K562 (cell line): Measurements from ENCODE around the gene ALG14. TPM values are rescaled to one million over a fixed set of nuclear protein-coding genes. Genes with fewer than 3 reads are reported as not detected.

ENCODE experiments used
- ATF7 ChIP-seq: fragments of 450-650 bp; IDR thresholded peaks from 2 replicates; pipeline ENCODE4 v1.7.1; 2014; ENCODE audit warnings: mild to moderate bottlenecking, moderate library complexity
- C11orf30 ChIP-seq: fragments of 450-650 bp; IDR thresholded peaks from 2 replicates; pipeline ENCODE4 v1.6.1; 2016; ENCODE audit warnings: low read depth, mild to moderate bottlenecking
- CBFA2T2 ChIP-seq: fragments of 450-650 bp; conservative IDR thresholded peaks from 2 replicates; pipeline ENCODE4 v1.6.1; 2017; ENCODE audit warnings: mild to moderate bottlenecking
- EWSR1 ChIP-seq: fragments of 450-650 bp; IDR thresholded peaks from 2 replicates; pipeline ENCODE4 v1.6.1; 2018; ENCODE audit warnings: borderline replicate concordance, mild to moderate bottlenecking, low read depth, moderate library complexity; ENCODE audit not compliant: partially characterized antibody
- GABPB1 ChIP-seq: sonication (generic); formaldehyde crosslinking; IDR thresholded peaks from 2 replicates; pipeline ENCODE4 v1.8.0; 2022; ENCODE audit warnings: mild to moderate bottlenecking, missing genetic modification reagents
- GABPB2 ChIP-seq: fragments of 250-450 bp; sonication (Bioruptor Pico); conservative IDR thresholded peaks from 2 replicates; pipeline ENCODE4 v1.5.1; 2021; ENCODE audit warnings: mild to moderate bottlenecking
- HDAC1 ChIP-seq, 2 experiments: fragments of 450-650 bp; IDR thresholded peaks; 2 replicates each; pipeline ENCODE4 v1.6.1; 2016 to 2017; ENCODE audit warnings: inconsistent platforms in 1 of 2, mild to moderate bottlenecking in 1 of 2, moderate library complexity in 1 of 2
- KDM4B ChIP-seq, 2 experiments: fragments of 450-650 bp in 1 of 2; sonication (generic) in 1 of 2; IDR thresholded peaks; 2 replicates each; pipeline ENCODE4 v1.6.1; 2016 to 2017; ENCODE audit warnings: borderline replicate concordance in 2 of 2, antibody characterized with exemption in 1 of 2, low read depth in 1 of 2, mild to moderate bottlenecking in 1 of 2
- MBD2 ChIP-seq: sonication (generic); IDR thresholded peaks from 2 replicates; pipeline ENCODE4 v1.6.1; 2016; ENCODE audit warnings: low read depth, borderline replicate concordance
- NR2C1 ChIP-seq, 2 experiments: fragments of 450-650 bp; IDR thresholded peaks; 2 replicates each; pipeline ENCODE4 v1.6.1; 2017; ENCODE audit warnings: mild to moderate bottlenecking in 2 of 2, antibody characterized with exemption in 1 of 2, inconsistent platforms in 1 of 2, missing compliant biosample characterization in 1 of 2, missing genetic modification characterization in 1 of 2
- POLR2H ChIP-seq: IDR thresholded peaks from 2 replicates; pipeline ENCODE4 v1.6.1; 2016; ENCODE audit warnings: missing genetic modification characterization, low read depth, mild to moderate bottlenecking, control low read depth, missing compliant biosample characterization, moderate library complexity
- RBM34 ChIP-seq: fragments of 200-400 bp; formaldehyde crosslinking; IDR thresholded peaks from 2 replicates; pipeline ENCODE4 v1.6.1; 2018; ENCODE audit warnings: low read length, borderline replicate concordance; ENCODE audit not compliant: insufficient read depth
- RHOXF2B ChIP-seq: fragments of 250-450 bp; sonication (Bioruptor Pico); conservative IDR thresholded peaks from 2 replicates; pipeline ENCODE4 v1.5.1; 2021
- SMAD1 ChIP-seq: fragments of 150-350 bp; IDR thresholded peaks from 2 replicates; pipeline ENCODE4 v1.6.1; 2014; ENCODE audit warnings: low read length, low read depth; ENCODE audit not compliant: partially characterized antibody
- SNRNP70 ChIP-seq: fragments of 200-400 bp; formaldehyde crosslinking; optimal IDR thresholded peaks from 2 replicates; pipeline ENCODE3; 2017; ENCODE audit warnings: low read depth, low read length
- SREBF1 ChIP-seq: fragments of 150-350 bp; IDR thresholded peaks from 2 replicates; pipeline ENCODE4 v1.6.1; 2014; ENCODE audit warnings: antibody characterized with exemption, low read depth, low read length, borderline replicate concordance
- ZBTB8A ChIP-seq: fragments of 450-650 bp; IDR thresholded peaks from 2 replicates; pipeline ENCODE4 v1.6.1; 2018; ENCODE audit warnings: mild to moderate bottlenecking, moderate library complexity; ENCODE audit not compliant: partially characterized antibody
- ZNF174 ChIP-seq: fragments of 250-450 bp; sonication (Bioruptor Pico); IDR thresholded peaks from 2 replicates; pipeline ENCODE4 v1.4.0; 2020; ENCODE audit warnings: mild to moderate bottlenecking
- ZNF583 ChIP-seq: fragments of 250-450 bp; sonication (Bioruptor Pico); IDR thresholded peaks from 2 replicates; pipeline ENCODE4 v1.4.0; 2020
- ZNF717 ChIP-seq: fragments of 250-450 bp; sonication (Bioruptor Pico); IDR thresholded peaks from 2 replicates; pipeline ENCODE4 v1.5.0; 2021
- polyA plus RNA-seq, 8 experiments: library from polyadenylated mRNA; depleted of rRNA in 4 of 8; stranded (reverse) in 5 of 8; unstranded in 3 of 8; fragments of >200 nt; fragmentation: Nextera tagmentation in 2 of 8; fragmentation: Illumina TruSeq in 1 of 8; extraction: Ambion mirVana in 2 of 8; extraction: Trizol in 1 of 8; gene quantifications; 2 replicates each; pipeline versions ENCODE4 v1.2.1 to v1.2.3, GENCODE V29; 2011 to 2014; ENCODE audit warnings: inconsistent platforms in 1 of 8, missing spikeins in 1 of 8
- total RNA-seq, 7 experiments: library from RNA; depleted of rRNA in 6 of 7; stranded (reverse); fragments of >200 nt in 6 of 7; fragmentation: Illumina TruSeq in 2 of 7; extraction: Trizol in 2 of 7; gene quantifications; 2 replicates each; pipeline versions ENCODE4 v1.2.1 to v1.2.3, GENCODE V29; 2011 to 2021; ENCODE audit warnings: low replicate concordance in 1 of 7
- TF ChIP-seq, protein P1 (sequence below), 2 experiments: IDR thresholded peaks in 1 of 2; conservative IDR thresholded peaks in 1 of 2; 2 replicates each; pipeline ENCODE4 v1.6.1; 2016; ENCODE audit warnings: low read depth in 2 of 2, mild to moderate bottlenecking in 1 of 2, missing compliant biosample characterization in 1 of 2, missing genetic modification characterization in 1 of 2, moderate library complexity in 1 of 2
- TF ChIP-seq, protein P2 (sequence below), 3 experiments: IDR thresholded peaks in 2 of 3; conservative IDR thresholded peaks in 1 of 3; 2 replicates each; pipeline ENCODE4 v1.5.1; 2011 to 2012; ENCODE audit warnings: low read length in 3 of 3, mild to moderate bottlenecking in 3 of 3, control low read depth in 2 of 3, improper control_type of control experiment in 1 of 3, inconsistent platforms in 1 of 3, low read depth in 1 of 3, mixed read lengths in 1 of 3, moderate library complexity in 1 of 3; ENCODE audit not compliant: insufficient read depth in 2 of 3
- TF ChIP-seq, protein P3 (sequence below): fragments of 250-450 bp; sonication (Bioruptor Pico); IDR thresholded peaks from 2 replicates; pipeline ENCODE4 v1.4.0; 2020

ALG14 gene
- total and polyA plus RNA-seq, 9 of the 15 experiments (the other 6 are each of a cell fraction or from before 2014, with no cell fraction given) = 2.8 to 16.2 (median 4.9) TPM

DNA sequence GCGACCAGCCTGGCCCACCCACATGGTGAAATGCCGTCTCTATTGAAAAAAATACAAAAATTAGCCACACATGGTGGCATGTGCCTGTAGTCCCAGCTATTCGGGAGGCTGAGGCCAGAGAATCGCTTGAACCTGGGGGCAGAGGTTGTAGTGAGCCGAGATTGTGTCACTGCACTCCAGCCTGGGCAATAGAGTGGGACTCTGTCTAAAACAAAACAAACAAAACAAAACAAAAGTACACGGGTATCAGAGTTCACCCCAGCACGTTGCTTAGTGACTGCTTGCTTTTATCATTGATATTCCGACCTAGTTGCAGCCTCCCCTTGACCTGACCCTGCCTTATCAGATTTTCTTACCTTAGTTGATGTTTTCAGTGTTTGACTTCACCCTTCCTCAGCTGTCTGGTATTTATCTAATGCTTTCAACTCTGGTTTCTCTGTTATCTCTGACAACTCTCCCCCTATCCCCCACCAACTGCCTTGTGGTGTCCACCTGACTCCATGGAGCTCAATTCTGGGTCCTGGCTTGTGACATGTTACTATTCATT is 49.5 kb upstream of the ALG14 start (continued):
- TF ChIP-seq, protein P1, sequence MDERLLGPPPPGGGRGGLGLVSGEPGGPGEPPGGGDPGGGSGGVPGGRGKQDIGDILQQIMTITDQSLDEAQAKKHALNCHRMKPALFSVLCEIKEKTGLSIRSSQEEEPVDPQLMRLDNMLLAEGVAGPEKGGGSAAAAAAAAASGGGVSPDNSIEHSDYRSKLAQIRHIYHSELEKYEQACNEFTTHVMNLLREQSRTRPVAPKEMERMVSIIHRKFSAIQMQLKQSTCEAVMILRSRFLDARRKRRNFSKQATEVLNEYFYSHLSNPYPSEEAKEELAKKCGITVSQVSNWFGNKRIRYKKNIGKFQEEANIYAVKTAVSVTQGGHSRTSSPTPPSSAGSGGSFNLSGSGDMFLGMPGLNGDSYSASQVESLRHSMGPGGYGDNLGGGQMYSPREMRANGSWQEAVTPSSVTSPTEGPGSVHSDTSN (CRISPR knock-in tag; IDR thresholded peaks at IDR 0.05; ENCODE audit: low read depth) = no peak
- TF ChIP-seq, protein P1 (tag; conservative IDR thresholded peaks at IDR 0.05; ENCODE audit: low read depth) = no peak
- TF ChIP-seq HDAC1 (IDR thresholded peaks at IDR 0.05) = peak in 1 of 2 experiments; percentile 32; a peak in 1 of 4 replicates
- TF ChIP-seq EWSR1 = no peak
- TF ChIP-seq GABPB1 (CRISPR knock-in tag) = no peak
- no peak for TF ChIP-seq MBD2
- TF ChIP-seq GABPB2 = no peak
- TF ChIP-seq RHOXF2B (CRISPR knock-in tag) = no peak
- TF ChIP-seq, protein P2, sequence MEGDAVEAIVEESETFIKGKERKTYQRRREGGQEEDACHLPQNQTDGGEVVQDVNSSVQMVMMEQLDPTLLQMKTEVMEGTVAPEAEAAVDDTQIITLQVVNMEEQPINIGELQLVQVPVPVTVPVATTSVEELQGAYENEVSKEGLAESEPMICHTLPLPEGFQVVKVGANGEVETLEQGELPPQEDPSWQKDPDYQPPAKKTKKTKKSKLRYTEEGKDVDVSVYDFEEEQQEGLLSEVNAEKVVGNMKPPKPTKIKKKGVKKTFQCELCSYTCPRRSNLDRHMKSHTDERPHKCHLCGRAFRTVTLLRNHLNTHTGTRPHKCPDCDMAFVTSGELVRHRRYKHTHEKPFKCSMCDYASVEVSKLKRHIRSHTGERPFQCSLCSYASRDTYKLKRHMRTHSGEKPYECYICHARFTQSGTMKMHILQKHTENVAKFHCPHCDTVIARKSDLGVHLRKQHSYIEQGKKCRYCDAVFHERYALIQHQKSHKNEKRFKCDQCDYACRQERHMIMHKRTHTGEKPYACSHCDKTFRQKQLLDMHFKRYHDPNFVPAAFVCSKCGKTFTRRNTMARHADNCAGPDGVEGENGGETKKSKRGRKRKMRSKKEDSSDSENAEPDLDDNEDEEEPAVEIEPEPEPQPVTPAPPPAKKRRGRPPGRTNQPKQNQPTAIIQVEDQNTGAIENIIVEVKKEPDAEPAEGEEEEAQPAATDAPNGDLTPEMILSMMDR (IDR thresholded peaks at IDR 0.05 in 2 of 3, conservative IDR thresholded peaks at IDR 0.05 in 1 of 3; ENCODE audit: insufficient read depth in 2 of 3, low read depth in 1 of 3, low read length in 3 of 3) = no peak
- no peak for TF ChIP-seq ZNF583 (CRISPR knock-in tag)
- no peak for TF ChIP-seq ZNF174
- TF ChIP-seq C11orf30 = no peak
- no peak for TF ChIP-seq SREBF1
- TF ChIP-seq, protein P3, sequence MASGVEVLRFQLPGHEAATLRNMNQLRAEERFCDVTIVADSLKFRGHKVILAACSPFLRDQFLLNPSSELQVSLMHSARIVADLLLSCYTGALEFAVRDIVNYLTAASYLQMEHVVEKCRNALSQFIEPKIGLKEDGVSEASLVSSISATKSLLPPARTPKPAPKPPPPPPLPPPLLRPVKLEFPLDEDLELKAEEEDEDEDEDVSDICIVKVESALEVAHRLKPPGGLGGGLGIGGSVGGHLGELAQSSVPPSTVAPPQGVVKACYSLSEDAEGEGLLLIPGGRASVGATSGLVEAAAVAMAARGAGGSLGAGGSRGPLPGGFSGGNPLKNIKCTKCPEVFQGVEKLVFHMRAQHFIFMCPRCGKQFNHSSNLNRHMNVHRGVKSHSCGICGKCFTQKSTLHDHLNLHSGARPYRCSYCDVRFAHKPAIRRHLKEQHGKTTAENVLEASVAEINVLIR (CRISPR knock-in tag) = no peak
- no peak for TF ChIP-seq KDM4B (IDR thresholded peaks at IDR 0.05; ENCODE audit: borderline replicate concordance in 2 of 2, low read depth in 1 of 2)
- no peak for TF ChIP-seq POLR2H (tag)
- TF ChIP-seq ZBTB8A = no peak
- no peak for TF ChIP-seq ZNF717 (CRISPR knock-in tag)
- TF ChIP-seq NR2C1 (IDR thresholded peaks at IDR 0.05) = peak; percentile 44; the same call in 1 of the 2 replicates
- TF ChIP-seq NR2C1 (tag; IDR thresholded peaks at IDR 0.05) = peak; percentile 52; the same call in 1 of the 2 replicates
- no peak for TF ChIP-seq SMAD1
- TF ChIP-seq CBFA2T2 = peak; percentile 34; the same call in 1 of the 2 replicates
- TF ChIP-seq RBM34 = no peak
- TF ChIP-seq ATF7 = no peak
- TF ChIP-seq SNRNP70 = no peak
